ENCODE results near the gene ZNF695.

DNA sequence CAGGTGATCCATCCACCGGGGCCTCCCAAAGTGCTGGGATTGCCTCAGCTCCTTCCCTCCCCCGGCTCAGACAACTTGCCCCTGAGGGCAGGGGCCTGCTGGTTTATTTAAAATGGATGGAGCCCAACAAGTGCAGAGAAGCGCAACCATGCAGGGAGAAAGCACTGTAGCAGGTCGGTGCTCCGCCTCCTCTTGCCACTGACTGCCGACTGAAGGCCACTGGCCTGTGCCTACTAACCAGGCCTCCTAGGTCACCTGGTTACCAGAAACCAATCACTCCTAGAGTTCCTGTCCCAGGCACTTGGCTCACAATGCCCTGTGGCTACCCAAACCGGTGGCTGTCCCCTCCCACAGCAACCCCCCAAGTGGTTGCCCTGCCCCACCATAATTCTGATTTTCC, 35.9 kb downstream of the ZNF695 start:
- TF ChIP-seq EZH2 (IDR thresholded peaks at IDR 0.05): no peak
- no peak for TF ChIP-seq POLR2AphosphoS5 (IDR thresholded peaks at IDR 0.05; ENCODE audit: borderline replicate concordance, low read depth, low read length)
